T-cell (primary cell): Measurements from ENCODE around the gene NEGR1. TPM values are rescaled to one million over a fixed set of nuclear protein-coding genes. Genes with fewer than 3 reads are reported as not detected.

Source experiments
- ATAC-seq, 4 experiments: fragments of 200-7000 bp in 3 of 4; fragments of 150-1000 bp in 1 of 4; cut with Tn5 transposase; replicated peaks in 1 of 4; 1 replicate in 3 of 4; 2 replicates in 1 of 4; pipeline ENCODE4 v1.10.0; 2021; ENCODE audit warnings: moderate library complexity in 3 of 4, mild to moderate bottlenecking in 2 of 4, moderate number of reproducible peaks in 1 of 4
- CTCF ChIA-PET, 2 donors: fragments of 300-600 bp; sonication (Branson Sonifier 250); formaldehyde crosslinking; loops; one replicate each; lab custom pipeline; 2022; ENCODE audit warnings: antibody characterized with exemption in 2 of 2; lab: Charles Lee
- POLR2A ChIA-PET, 2 donors: fragments of 300-600 bp; sonication (Branson Sonifier 250); formaldehyde crosslinking; loops; one replicate each; lab custom pipeline; 2022; ENCODE audit warnings: antibody characterized with exemption in 2 of 2; lab: Charles Lee
- DNase-seq, 35 experiments: peaks; one replicate each; pipeline versions ENCODE4 v3.0.0 to v3.0.0-alpha.2; 2013 to 2023
- H3K27ac ChIP-seq: one replicate; pipeline ENCODE4 v1.5.1; 2013; ENCODE audit warnings: low read length
- H3K27me3 ChIP-seq, 2 experiments: replicated peaks in 1 of 2; 1 replicate in 1 of 2; 2 replicates in 1 of 2; pipeline versions ENCODE4 v1.6.1 to v1.7.0; 2013; ENCODE audit warnings: low read length in 1 of 2, mixed read lengths in 1 of 2; ENCODE audit not compliant: control insufficient read depth in 2 of 2, insufficient read depth in 2 of 2; ENCODE audit errors: extremely low read depth in 1 of 2
- H3K36me3 ChIP-seq, 2 donors: 1 replicate in 1 of 2; 2 replicates in 1 of 2; pipeline versions ENCODE4 v1.6.1 to v1.7.0; 2013; ENCODE audit warnings: low read length in 1 of 2; ENCODE audit not compliant: control insufficient read depth in 2 of 2, insufficient read depth in 1 of 2; ENCODE audit errors: extremely low read depth in 1 of 2
- H3K4me1 ChIP-seq, 2 experiments: 1 replicate in 1 of 2; 2 replicates in 1 of 2; pipeline versions ENCODE4 v1.6.1 to v1.7.0; 2013; ENCODE audit warnings: low read length in 2 of 2, mixed read lengths in 1 of 2; ENCODE audit not compliant: insufficient read depth in 2 of 2, control insufficient read depth in 1 of 2; ENCODE audit errors: extremely low read depth in 1 of 2
- H3K4me3 ChIP-seq, 2 donors: 1 replicate in 1 of 2; 2 replicates in 1 of 2; pipeline versions ENCODE4 v1.5.1 to v1.7.0; 2013; ENCODE audit warnings: mild to moderate bottlenecking in 2 of 2, low read length in 1 of 2, moderate library complexity in 1 of 2; ENCODE audit not compliant: control insufficient read depth in 1 of 2; ENCODE audit errors: extremely low read depth in 1 of 2
- H3K9me3 ChIP-seq: 2 replicates; pipeline ENCODE4 v1.7.0; 2013
- H3K27ac Mint-ChIP-seq, 2 donors: one replicate each; pipeline ENCODE4 v1.8.0; 2020 to 2021; ENCODE audit warnings: mild to moderate bottlenecking in 2 of 2, mixed read lengths in 2 of 2
- H3K27me3 Mint-ChIP-seq, 2 donors: one replicate each; pipeline ENCODE4 v1.8.0; 2021 to 2022; ENCODE audit warnings: mixed read lengths in 2 of 2
- H3K36me3 Mint-ChIP-seq: one replicate; pipeline ENCODE4 v1.8.0; 2021; ENCODE audit warnings: mixed read lengths
- H3K4me1 Mint-ChIP-seq, 3 donors: one replicate each; pipeline ENCODE4 v1.8.0; 2020 to 2022; ENCODE audit warnings: mixed read lengths in 3 of 3, mild to moderate bottlenecking in 1 of 3
- H3K4me3 Mint-ChIP-seq, 3 donors: one replicate each; pipeline ENCODE4 v1.8.0; 2020 to 2022; ENCODE audit warnings: mild to moderate bottlenecking in 3 of 3, mixed read lengths in 3 of 3, moderate library complexity in 3 of 3
- H3K9me3 Mint-ChIP-seq, 3 donors: one replicate each; pipeline ENCODE4 v1.8.0; 2020 to 2022; ENCODE audit warnings: mixed read lengths in 3 of 3
- WGBS: methylation state at CpG from one replicate; pipeline ENCODE4 v1.1.5; 2013; ENCODE audit warnings: missing lambda C conversion rate; ENCODE audit not compliant: insufficient coverage; 5-methylcytosine and 5-hydroxymethylcytosine counted together
- total RNA-seq, 35 experiments: library from RNA in 6 of 35; stranded (reverse) in 6 of 35; fragments of 120-200 nt in 1 of 35; gene quantifications; one replicate each; pipeline versions ENCODE4 v1.2.1 to v1.2.4 and lab custom pipeline; 2013 to 2026

The NEGR1 gene
- total RNA-seq, 5 donors from 2014 or later (not counting 1 experiment from before 2014, with no cell fraction given) = 0.05 to 0.26 (median 0.14) TPM; not detected in 1

DNA sequence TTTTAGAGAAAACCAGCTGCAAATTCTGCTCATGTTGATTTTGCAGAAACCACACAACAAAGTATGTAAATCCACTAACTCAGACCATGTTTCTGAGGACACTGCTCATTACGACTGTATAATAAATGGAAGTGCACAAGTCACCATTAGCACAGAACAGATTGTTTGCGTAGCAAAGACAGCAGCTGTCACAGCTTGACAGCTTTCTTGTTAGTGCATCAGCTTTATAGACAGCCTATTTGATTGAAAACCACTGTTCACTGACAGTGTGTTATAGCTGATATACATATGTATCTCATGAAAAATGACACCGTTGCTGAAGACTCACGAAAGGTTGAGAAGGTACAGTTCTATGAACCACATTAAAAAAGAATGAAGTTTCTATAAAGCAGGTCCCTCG, 641.3 kb downstream of the NEGR1 start:
- no peaks in the 10 kb centered on the region for H3K4me1 Mint-ChIP-seq
- 88% methylated on average over 2 of the region's 5 CpGs for WGBS
- ATAC-seq = no peak

DNA sequence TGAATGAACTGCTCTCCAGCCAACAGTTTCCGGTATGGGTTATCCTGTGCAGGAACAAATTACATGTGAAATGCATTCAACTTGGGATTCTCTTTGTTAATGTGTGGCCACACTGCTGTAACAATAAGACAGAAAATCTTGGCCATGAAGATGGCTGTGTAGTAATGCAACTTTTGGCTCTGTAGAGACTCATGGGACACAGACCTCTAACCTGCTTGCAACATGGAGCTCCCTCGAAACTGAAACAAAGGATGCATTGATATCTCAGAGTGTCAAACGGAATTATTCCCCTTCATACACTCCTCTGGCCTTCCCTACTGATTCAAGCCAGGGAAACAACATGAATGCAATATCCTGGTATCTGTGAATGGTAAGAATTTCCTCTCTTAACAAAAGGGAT, 642.2 kb downstream of the NEGR1 start:
- no peaks in the 10 kb centered on the region for H3K27me3 Mint-ChIP-seq
- ChIA-PET CTCF (no interaction called here), POLR2A (no interaction called here)
- WGBS = 100% methylated on average over 1 of the region's 3 CpGs
- no peaks in the 10 kb centered on the region for H3K4me1 Mint-ChIP-seq
- no peak overlapping the region for H3K4me3 Mint-ChIP-seq
- H3K27ac Mint-ChIP-seq = no peak overlapping the region
- no peaks in the 10 kb centered on the region for H3K9me3 ChIP-seq
- no peaks in the 10 kb centered on the region for H3K27me3 ChIP-seq
- no peaks in the 10 kb centered on the region for H3K4me1 ChIP-seq
- ATAC-seq (no peak), DNase-seq (no peak)
- H3K27ac ChIP-seq = no peak overlapping the region
- peaks cover 4 to 11% (median 7%) of the 10 kb centered on the region in 3 donors for H3K9me3 Mint-ChIP-seq
- no peaks in the 10 kb centered on the region for H3K36me3 Mint-ChIP-seq
- no peak overlapping the region for H3K4me3 ChIP-seq
- no peaks in the 10 kb centered on the region for H3K36me3 ChIP-seq

More for the DNA sequence above, 641.3 kb downstream of the NEGR1 start:
- Mint-ChIP-seq H3K27me3 (no peaks in the 10 kb centered on the region), H3K36me3 (no peaks in the 10 kb centered on the region), H3K27ac (no peak overlapping the region), H3K9me3 (peaks cover 0 to 5% (median 5%) of the 10 kb centered on the region in 3 donors), H3K4me3 (no peak overlapping the region)
- POLR2A ChIA-PET = interaction anchor here in 1 of 2 donors (0.6 kb wide), 1 partner anchor 112 kb away, joined by 3 read pairs; no protein-coding TSS in a partner anchor
- no peak overlapping the region for H3K4me3 ChIP-seq
- no peaks in the 10 kb centered on the region for H3K4me1 ChIP-seq
- no peaks in the 10 kb centered on the region for H3K27me3 ChIP-seq
- DNase-seq = no peak
- no peaks in the 10 kb centered on the region for H3K9me3 ChIP-seq
- no peak overlapping the region for H3K27ac ChIP-seq
- CTCF ChIA-PET = no interaction called here
- H3K36me3 ChIP-seq = no peaks in the 10 kb centered on the region

DNA sequence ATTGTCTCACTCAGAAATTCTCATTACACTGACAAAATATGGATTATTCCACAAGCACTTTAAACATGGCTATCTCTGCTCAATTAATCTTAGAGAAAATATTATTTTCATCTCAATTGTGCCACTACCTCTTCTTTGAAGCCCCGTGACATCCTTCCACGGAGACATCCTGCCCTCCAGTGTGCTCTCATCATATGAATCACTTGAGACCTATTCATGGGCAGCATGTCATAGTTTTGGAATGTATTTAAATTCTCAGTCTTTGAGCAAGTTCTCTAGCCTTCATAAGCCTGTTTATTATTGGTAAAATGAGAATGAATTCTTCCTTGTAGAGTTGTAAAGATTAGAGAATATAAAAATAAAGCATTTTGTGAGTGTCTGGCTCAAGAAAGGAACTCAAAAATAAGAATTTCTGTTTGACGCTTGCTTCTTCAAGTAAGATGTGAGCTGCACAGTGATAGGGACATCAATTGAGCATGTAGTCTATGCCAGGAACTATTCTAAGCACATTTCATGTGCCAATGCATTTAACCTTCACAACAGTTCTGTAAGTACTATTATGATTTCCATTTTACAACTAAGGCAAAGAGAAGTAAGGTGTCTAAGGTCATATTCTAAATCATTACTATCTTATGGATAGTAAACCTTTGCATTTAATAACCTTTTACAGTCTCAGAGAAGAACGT, 644.1 kb downstream of the NEGR1 start:
- WGBS = 100% methylated on average over 1 of the region's 4 CpGs
- POLR2A ChIA-PET = no interaction called here
- H3K27ac ChIP-seq = no peak overlapping the region

DNA sequence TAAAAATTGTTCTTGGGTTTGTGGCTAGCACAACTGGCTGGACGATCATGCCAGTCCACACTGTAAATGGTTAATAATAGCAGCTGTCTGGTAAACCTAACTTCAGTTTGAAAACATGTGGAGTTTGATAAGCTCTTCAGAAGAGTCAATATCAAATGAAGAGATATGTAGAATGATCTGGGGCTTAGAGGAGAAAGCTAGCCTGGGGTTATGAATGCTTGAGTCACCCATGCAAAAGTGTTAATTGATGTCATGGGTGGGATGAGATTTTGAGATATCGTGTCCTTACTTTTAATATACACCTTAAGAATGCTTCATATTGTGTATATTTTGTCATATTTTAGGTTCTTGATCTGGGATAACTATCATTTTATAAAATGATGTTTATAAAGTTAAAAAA, 646.8 kb downstream of the NEGR1 start:
- peaks cover 4 to 11% (median 5%) of the 10 kb centered on the region in 3 donors for H3K9me3 Mint-ChIP-seq
- no peak overlapping the region for H3K4me3 Mint-ChIP-seq
- Histone ChIP-seq H3K36me3 (no peaks in the 10 kb centered on the region), H3K4me1 (no peaks in the 10 kb centered on the region), H3K4me3 (no peak overlapping the region), H3K27ac (no peak overlapping the region), H3K9me3 (no peaks in the 10 kb centered on the region), H3K27me3 (no peaks in the 10 kb centered on the region)
- ATAC-seq (no peak), DNase-seq (no peak)
- no peaks in the 10 kb centered on the region for H3K27me3 Mint-ChIP-seq
- ChIA-PET POLR2A (no interaction called here), CTCF (no interaction called here)
- H3K4me1 Mint-ChIP-seq = no peaks in the 10 kb centered on the region
- no peaks in the 10 kb centered on the region for H3K36me3 Mint-ChIP-seq
- H3K27ac Mint-ChIP-seq = no peak overlapping the region
- 100% methylated on average over 1 of the region's 2 CpGs for WGBS

More for the DNA sequence above, 644.1 kb downstream of the NEGR1 start:
- Histone ChIP-seq H3K27me3 (no peaks in the 10 kb centered on the region), H3K4me1 (no peaks in the 10 kb centered on the region), H3K9me3 (no peaks in the 10 kb centered on the region), H3K4me3 (no peak overlapping the region), H3K36me3 (no peaks in the 10 kb centered on the region)
- Mint-ChIP-seq H3K4me1 (no peaks in the 10 kb centered on the region), H3K36me3 (no peaks in the 10 kb centered on the region), H3K27ac (no peak overlapping the region), H3K4me3 (no peak overlapping the region), H3K27me3 (no peaks in the 10 kb centered on the region), H3K9me3 (peaks cover 4 to 14% (median 8%) of the 10 kb centered on the region in 3 donors)
- DNase-seq (no peak), ATAC-seq (no peak)
- CTCF ChIA-PET = no interaction called here

DNA sequence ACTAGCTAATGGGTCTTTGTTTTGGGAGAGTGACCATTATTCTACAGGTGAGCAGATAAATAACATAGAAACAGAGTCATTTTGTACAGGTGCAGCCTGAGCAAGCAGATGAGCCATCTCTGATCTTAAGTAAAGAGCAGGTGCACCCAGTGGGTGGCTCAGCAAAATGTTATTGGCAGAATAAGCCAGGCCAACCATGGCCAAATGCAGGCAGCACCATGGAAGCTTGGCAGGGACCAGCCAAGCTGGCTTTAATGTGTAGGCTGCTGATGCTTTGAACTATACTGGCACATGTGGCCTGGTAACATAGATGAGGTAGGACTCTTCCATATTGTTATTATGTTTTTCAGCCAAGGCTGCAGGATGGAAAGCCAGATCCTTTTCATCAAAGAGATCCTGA, 648.2 kb downstream of the NEGR1 start:
- H3K36me3 ChIP-seq = no peaks in the 10 kb centered on the region
- POLR2A ChIA-PET = no interaction called here
- no peaks in the 10 kb centered on the region for H3K36me3 Mint-ChIP-seq

DNA sequence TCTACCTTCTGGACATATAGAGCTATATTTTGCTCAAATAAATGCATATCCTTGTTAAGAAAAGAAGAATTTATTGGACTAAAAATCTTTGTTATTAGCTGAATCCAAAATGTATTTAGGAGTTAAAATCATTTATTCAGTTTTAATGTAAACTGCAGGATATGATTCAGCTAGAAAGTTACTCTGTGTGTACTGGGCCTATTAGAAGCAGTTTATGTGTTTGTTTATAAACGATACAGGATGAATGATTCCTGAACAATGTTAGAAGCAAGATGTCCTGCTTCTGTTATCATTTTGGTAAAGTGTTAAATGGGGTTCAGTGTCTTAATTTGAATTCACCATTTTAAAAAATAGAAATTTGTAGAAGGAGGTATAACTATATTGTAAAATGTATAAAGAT, 652.3 kb downstream of the NEGR1 start:
- no peak overlapping the region for H3K4me3 ChIP-seq
- no peak for DNase-seq
- POLR2A ChIA-PET = no interaction called here
- CTCF ChIA-PET = no interaction called here
- Mint-ChIP-seq H3K27ac (no peak overlapping the region), H3K9me3 (peaks cover 0 to 19% (median 0%) of the 10 kb centered on the region in 3 donors), H3K4me3 (no peak overlapping the region), H3K36me3 (no peaks in the 10 kb centered on the region), H3K4me1 (no peaks in the 10 kb centered on the region), H3K27me3 (no peaks in the 10 kb centered on the region)
- H3K4me1 ChIP-seq = no peaks in the 10 kb centered on the region
- H3K9me3 ChIP-seq = no peaks in the 10 kb centered on the region
- no CpG with 5 or more reads among the region's 1 CpG for whole genome bisulfite sequencing
- H3K36me3 ChIP-seq = no peaks in the 10 kb centered on the region
- H3K27ac ChIP-seq = no peak overlapping the region
- no peaks in the 10 kb centered on the region for H3K27me3 ChIP-seq
- no peak for ATAC-seq

More for the DNA sequence above, 648.2 kb downstream of the NEGR1 start:
- ATAC-seq (no peak), DNase-seq (no peak)
- H3K4me1 ChIP-seq = no peaks in the 10 kb centered on the region
- Mint-ChIP-seq H3K27ac (no peak overlapping the region), H3K4me1 (no peaks in the 10 kb centered on the region), H3K27me3 (no peaks in the 10 kb centered on the region), H3K9me3 (peaks cover 4 to 15% (median 5%) of the 10 kb centered on the region in 3 donors), H3K4me3 (no peak overlapping the region)
- CTCF ChIA-PET = no interaction called here
- H3K27me3 ChIP-seq = no peaks in the 10 kb centered on the region
- no peaks in the 10 kb centered on the region for H3K9me3 ChIP-seq
- no peak overlapping the region for H3K4me3 ChIP-seq
- no peak overlapping the region for H3K27ac ChIP-seq
